Posterior vena cava (tissue), 2 donors: ENCODE data around the gene SPATA12. TPM values are rescaled to one million over a fixed set of nuclear protein-coding genes. Genes with fewer than 3 reads are reported as not detected.

Experiments used
- DNase-seq: peaks from one replicate; pipeline ENCODE4 v3.0.0-alpha.2; 2020; ENCODE audit warnings: low spot score
- intact Hi-C, 2 donors: fragments of 100-400 bp; cut with DNase I; formaldehyde crosslinking; loops; one replicate each; pipeline versions ENCODE4 v1.14.1 to v1.14.2; 2022 to 2023
- total RNA-seq, 2 donors: library from RNA; stranded (reverse); fragmentation: NEBNext Ultra II Directional; extraction: Animal tissue kit (Norgen Biotek cat#: 25700); gene quantifications; one replicate each; pipeline ENCODE4 v1.2.1, GENCODE V29; 2021
- donor health status: DM: yes; HTN: yes; CAD: no.
- donor health status: DM: yes; HTN: yes; CAD: no.

The SPATA12 gene
- total RNA-seq, 2 donors from 2014 or later: not detected

GRCh38 chr3:57048052-57048671 lies 12.3 kb upstream of the SPATA12 start:
- intact Hi-C loops: no loop called here
- peak; percentile 87 for DNase-seq

- DNase-seq: peak; percentile 34
Measured at GRCh38 chr3:57048728-57049127, 11.7 kb upstream of the SPATA12 start.

GRCh38 chr3:57052662-57053061 lies 7.8 kb upstream of the SPATA12 start:
- no peak for DNase-seq
- intact Hi-C loops: no loop called here

More at GRCh38 chr3:57048728-57049127, 11.7 kb upstream of the SPATA12 start:
- intact Hi-C loops: no loop called here

- DNase-seq: no peak
- intact Hi-C loops: no loop called here
Measured at GRCh38 chr3:57053122-57053521, 7.3 kb upstream of the SPATA12 start.

- intact Hi-C loops: no loop called here
Measured at GRCh38 chr3:57057351-57057750, 3.1 kb upstream of the SPATA12 start.

GRCh38 chr3:57059411-57059810 lies 1.1 kb upstream of the SPATA12 start:
- intact Hi-C loops: no loop called here

More at GRCh38 chr3:57057351-57057750, 3.1 kb upstream of the SPATA12 start:
- no peak for DNase-seq

GRCh38 chr3:57061556-57061955 lies 1.1 kb downstream of the SPATA12 start:
- intact Hi-C loops: no loop called here
- DNase-seq: no peak

More at GRCh38 chr3:57059411-57059810, 1.1 kb upstream of the SPATA12 start:
- DNase-seq: no peak

GRCh38 chr3:57062101-57062631 lies 1.7 kb downstream of the SPATA12 start:
- intact Hi-C loops: no loop called here
- no peak for DNase-seq

- intact Hi-C loops: no loop called here
- DNase-seq: no peak
Measured at GRCh38 chr3:57063032-57063431, 2.6 kb downstream of the SPATA12 start.

- intact Hi-C loops: no loop called here
- no peak for DNase-seq
Measured at GRCh38 chr3:57064001-57064400, 3.5 kb downstream of the SPATA12 start.

GRCh38 chr3:57064572-57064971 lies 4.1 kb downstream of the SPATA12 start:
- no peak for DNase-seq
- intact Hi-C loops: no loop called here

- DNase-seq: no peak
- intact Hi-C loops: no loop called here
Measured at GRCh38 chr3:57065588-57065987, 5.1 kb downstream of the SPATA12 start.

GRCh38 chr3:57066471-57066870 lies 6.0 kb downstream of the SPATA12 start:
- intact Hi-C loops: no loop called here
- no peak for DNase-seq

- peak; percentile 89 for DNase-seq
- intact Hi-C loops: no loop called here
Measured at GRCh38 chr3:57068437-57069089, 8.1 kb downstream of the SPATA12 start.

- DNase-seq: no peak
- intact Hi-C loops: no loop called here
Measured at GRCh38 chr3:57069503-57069902, 9.0 kb downstream of the SPATA12 start.

- intact Hi-C loops: loop anchor here in 1 of 2 donors (10.0 kb wide), 1 partner anchor 69 kb away; no protein-coding TSS in a partner anchor
- DNase-seq: no peak
Measured at GRCh38 chr3:57073628-57074027, 13.2 kb downstream of the SPATA12 start.

- intact Hi-C loops: loop anchor here in 1 of 2 donors (10.0 kb wide), 1 partner anchor 69 kb away; no protein-coding TSS in a partner anchor
- DNase-seq: no peak
Measured at GRCh38 chr3:57074135-57074534, 13.7 kb downstream of the SPATA12 start.

GRCh38 chr3:57076422-57076951 lies 16.0 kb downstream of the SPATA12 start:
- DNase-seq: no peak
- intact Hi-C loops: loop anchor here in 1 of 2 donors (10.0 kb wide), 1 partner anchor 72 kb away; no protein-coding TSS in a partner anchor

GRCh38 chr3:57077630-57078343 lies 17.3 kb downstream of the SPATA12 start:
- intact Hi-C loops: loop anchor here in 1 of 2 donors (10.0 kb wide), 1 partner anchor 73 kb away; no protein-coding TSS in a partner anchor
- DNase-seq: peak; percentile 10

- DNase-seq: peak; percentile 91
- intact Hi-C loops: loop anchor here in 1 of 2 donors (10.0 kb wide), 1 partner anchor 73 kb away; no protein-coding TSS in a partner anchor
Measured at GRCh38 chr3:57078344-57078634, 17.8 kb downstream of the SPATA12 start.
